CD14-positive monocyte (primary cell): ENCODE results near the gene GRK4. TPM values are rescaled to one million over a fixed set of nuclear protein-coding genes. Genes with fewer than 3 reads are reported as not detected.

Experiments
- DNase-seq, 3 donors: peaks; one replicate each; pipeline ENCODE4 v3.0.0-alpha.2; 2011 to 2022
- H2AFZ ChIP-seq: 2 replicates; pipeline ENCODE4 v1.6.0; 2012; ENCODE audit warnings: mild to moderate bottlenecking, low read depth, low read length, inconsistent platforms; ENCODE audit not compliant: insufficient read depth, poor library complexity, severe bottlenecking
- H3K27ac ChIP-seq, 2 donors: 1 replicate in 1 of 2; 2 replicates in 1 of 2; pipeline ENCODE4 v1.5.1; 2012 to 2013; ENCODE audit warnings: low read length in 2 of 2, control low read depth in 1 of 2, inconsistent platforms in 1 of 2, low read depth in 1 of 2, mild to moderate bottlenecking in 1 of 2
- H3K27me3 ChIP-seq, 2 donors: one replicate each; pipeline versions ENCODE4 v1.6.0 to v1.6.1; 2011 to 2013; ENCODE audit warnings: low read length in 2 of 2; ENCODE audit not compliant: control insufficient read depth in 2 of 2, insufficient read depth in 2 of 2
- H3K36me3 ChIP-seq, 2 donors: replicated peaks in 1 of 2; 1 replicate in 1 of 2; 2 replicates in 1 of 2; pipeline versions ENCODE4 v1.5.1 to v1.6.1; 2012 to 2013; ENCODE audit warnings: low read length in 2 of 2, control low read depth in 1 of 2, inconsistent platforms in 1 of 2, mild to moderate bottlenecking in 1 of 2; ENCODE audit not compliant: insufficient read depth in 2 of 2, control insufficient read depth in 1 of 2
- H3K4me1 ChIP-seq, 2 donors: 1 replicate in 1 of 2; 2 replicates in 1 of 2; pipeline versions ENCODE4 v1.5.1 to v1.6.1; 2012 to 2013; ENCODE audit warnings: low read length in 2 of 2, control low read depth in 1 of 2, inconsistent platforms in 1 of 2, mild to moderate bottlenecking in 1 of 2, moderate library complexity in 1 of 2; ENCODE audit not compliant: insufficient read depth in 2 of 2, control insufficient read depth in 1 of 2
- H3K4me2 ChIP-seq: replicated peaks from 2 replicates; pipeline ENCODE3; 2012; ENCODE audit warnings: low read length, moderate library complexity, mild to moderate bottlenecking; ENCODE audit not compliant: poor library complexity, severe bottlenecking; ENCODE audit errors: extremely low read depth
- H3K4me3 ChIP-seq, 3 experiments: fragments of 200-600 bp in 1 of 3; sonication (generic) in 1 of 3; replicated peaks in 1 of 3; 1 replicate in 2 of 3; 2 replicates in 1 of 3; pipeline ENCODE4 v1.5.1; 2011 to 2013; ENCODE audit warnings: low read length in 3 of 3, mild to moderate bottlenecking in 3 of 3, control low read depth in 2 of 3, low read depth in 2 of 3, inconsistent platforms in 1 of 3, moderate library complexity in 1 of 3
- H3K79me2 ChIP-seq: 2 replicates; pipeline ENCODE4 v1.6.0; 2012; ENCODE audit warnings: mild to moderate bottlenecking, control low read depth, inconsistent platforms, low read length, moderate library complexity; ENCODE audit not compliant: insufficient read depth
- H3K9ac ChIP-seq: 2 replicates; pipeline ENCODE4 v1.6.0; 2017; ENCODE audit warnings: low read length, mild to moderate bottlenecking; ENCODE audit not compliant: insufficient read depth, poor library complexity, severe bottlenecking
- H3K9me3 ChIP-seq, 2 donors: replicated peaks in 1 of 2; 1 replicate in 1 of 2; 2 replicates in 1 of 2; pipeline versions ENCODE4 v1.5.1 to v1.6.1; 2012 to 2013; ENCODE audit warnings: low read length in 2 of 2, control low read depth in 1 of 2; ENCODE audit not compliant: control insufficient read depth in 1 of 2, insufficient read depth in 1 of 2
- H4K20me1 ChIP-seq: 2 replicates; pipeline ENCODE4 v1.6.0; 2012; ENCODE audit warnings: mild to moderate bottlenecking, low read length, control low read depth, moderate library complexity; ENCODE audit not compliant: insufficient read depth
- H3K27ac Mint-ChIP-seq, 7 donors: one replicate each; pipeline ENCODE4 v1.8.0; 2020; ENCODE audit warnings: mild to moderate bottlenecking in 7 of 7, mixed read lengths in 7 of 7, moderate library complexity in 6 of 7, inconsistent platforms in 2 of 7
- H3K27me3 Mint-ChIP-seq, 3 donors: one replicate each; pipeline ENCODE4 v1.8.0; 2021 to 2022; ENCODE audit warnings: low read depth in 3 of 3, mild to moderate bottlenecking in 3 of 3, mixed read lengths in 3 of 3, moderate library complexity in 3 of 3, inconsistent platforms in 1 of 3
- H3K36me3 Mint-ChIP-seq, 2 donors: one replicate each; pipeline ENCODE4 v1.8.0; 2020; ENCODE audit warnings: mixed read lengths in 2 of 2, inconsistent platforms in 1 of 2, mild to moderate bottlenecking in 1 of 2
- H3K4me1 Mint-ChIP-seq: one replicate; pipeline ENCODE4 v1.8.0; 2020; ENCODE audit warnings: mild to moderate bottlenecking, mixed read lengths
- H3K4me3 Mint-ChIP-seq, 2 donors: one replicate each; pipeline ENCODE4 v1.8.0; 2020; ENCODE audit warnings: mild to moderate bottlenecking in 2 of 2, mixed read lengths in 2 of 2, moderate library complexity in 1 of 2
- H3K9me3 Mint-ChIP-seq, 7 donors: one replicate each; pipeline ENCODE4 v1.8.0; 2020 to 2022; ENCODE audit warnings: mixed read lengths in 7 of 7, mild to moderate bottlenecking in 6 of 7, moderate library complexity in 6 of 7, inconsistent platforms in 2 of 7
- CTCF ChIP-seq: fragments of 200-600 bp; IDR thresholded peaks from one replicate; pipeline ENCODE4 v1.8.0; 2022; ENCODE audit warnings: antibody characterized with exemption, mild to moderate bottlenecking
- WGBS: methylation state at CpG from one replicate; pipeline ENCODE4 v1.1.5; 2013; ENCODE audit warnings: missing lambda C conversion rate; ENCODE audit not compliant: insufficient coverage; 5-methylcytosine and 5-hydroxymethylcytosine counted together
- intact Hi-C, 2 donors: fragments of 100-400 bp; cut with micrococcal nuclease; formaldehyde crosslinking; loops; one replicate each; pipeline versions ENCODE4 v1.15.0 to v1.15.1; 2023
- polyA plus RNA-seq, 3 donors: library from polyadenylated mRNA; depleted of rRNA in 1 of 3; unstranded in 2 of 3; stranded (reverse) in 1 of 3; fragments of 300-500 nt in 2 of 3; fragments of >200 nt in 1 of 3; fragmentation: Illumina TruSeq in 2 of 3; gene quantifications; 1 replicate in 2 of 3; 2 replicates in 1 of 3; pipeline ENCODE4 v1.2.3, GENCODE V29; 2012 to 2021

Gene GRK4
- polyA plus RNA-seq, 3 donors: 1.1 to 1.2 (median 1.2) TPM

- H3K27me3 Mint-ChIP-seq: peaks cover 0 to 6% (median 2%) of the 10 kb centered on the region in 3 donors
Observed at GRCh38 chr4:3046162-3046561, 82.8 kb downstream of the GRK4 start.

GRCh38 chr4:3046623-3047022 is 83.3 kb downstream of the GRK4 start:
- H3K79me2 ChIP-seq: peaks cover 13% of the 10 kb centered on the region
- peak overlapping the region in 1 of 3 experiments; percentile 42 for H3K4me3 ChIP-seq
- WGBS: 100% methylated on average over 2 of the region's 4 CpGs
- intact Hi-C loops: loop anchor here in 1 of 2 donors (1.0 to 5.0 kb wide), 3 partner anchors 14 to 84 kb away; partner anchors contain the start of genes GRK4 and NOP14
- Mint-ChIP-seq H3K27ac (peak overlapping the region; percentile 92 to 97 (median 94)), H3K36me3 (peaks cover 0 to 2% of the 10 kb centered on the region in 2 donors), H3K27me3 (peaks cover 0 to 9% (median 2%) of the 10 kb centered on the region in 3 donors), H3K4me1 (peaks cover 43% of the 10 kb centered on the region), H3K9me3 (peaks cover 0 to 4% (median 3%) of the 10 kb centered on the region in 7 donors), H3K4me3 (no peak overlapping the region)
- no peaks in the 10 kb centered on the region for H4K20me1 ChIP-seq
- DNase-seq: no peak
- H3K27me3 ChIP-seq: no peaks in the 10 kb centered on the region
- peak overlapping the region in 1 of 2 donors; percentile 92 for H3K27ac ChIP-seq
- H3K9ac ChIP-seq: no peak overlapping the region
- peaks cover 30 to 52% of the 10 kb centered on the region in 2 donors for H3K4me1 ChIP-seq
- peaks cover 0 to 5% of the 10 kb centered on the region in 2 donors for H3K9me3 ChIP-seq
- no peaks in the 10 kb centered on the region for H3K36me3 ChIP-seq
- H3K4me2 ChIP-seq: no peak overlapping the region
- H2AFZ ChIP-seq: no peak overlapping the region
- no peak for TF ChIP-seq CTCF

More at GRCh38 chr4:3046162-3046561, 82.8 kb downstream of the GRK4 start:
- Histone ChIP-seq H4K20me1 (no peaks in the 10 kb centered on the region), H3K4me1 (peaks cover 35 to 57% of the 10 kb centered on the region in 2 donors), H3K27ac (peak overlapping the region in 1 of 2 donors; percentile 92), H3K36me3 (no peaks in the 10 kb centered on the region), H3K27me3 (no peaks in the 10 kb centered on the region), H3K4me3 (peak overlapping the region in 1 of 3 experiments; percentile 42), H3K79me2 (peaks cover 13% of the 10 kb centered on the region), H3K9ac (peak overlapping the region; percentile 52), H2AFZ (no peak overlapping the region), H3K9me3 (peaks cover 0 to 5% of the 10 kb centered on the region in 2 donors), H3K4me2 (peak overlapping the region; percentile 48)
- Mint-ChIP-seq H3K4me3 (peak overlapping the region in 1 of 2 donors; percentile 56), H3K27ac (peak overlapping the region; percentile 92 to 97 (median 94)), H3K9me3 (peaks cover 0 to 4% (median 3%) of the 10 kb centered on the region in 7 donors), H3K36me3 (peaks cover 0 to 2% of the 10 kb centered on the region in 2 donors), H3K4me1 (peaks cover 43% of the 10 kb centered on the region)
- WGBS: 40% methylated on average over 4 of the region's 7 CpGs
- intact Hi-C loops: loop anchor here in 1 of 2 donors (1.0 to 5.0 kb wide), 3 partner anchors 15 to 84 kb away; partner anchors contain the start of genes GRK4 and NOP14
- DNase-seq: peak; percentile 33 to 53 (median 49)
- TF ChIP-seq CTCF: no peak
